HG03095 (cell line): ENCODE measurements around the gene RIPOR3.
"Not testable (repeated sequence)": the region's sequence is repeated elsewhere in the genome, so short reads cannot be mapped to it uniquely, and the experiment has no call there.

Source experiments
- ATAC-seq: cut with Tn5 transposase; IDR thresholded peaks from one replicate; pipeline ENCODE4 v1.9.1; 2021; ENCODE audit warnings: moderate library complexity; ENCODE audit not compliant: unreplicated experiment

The RIPOR3 gene

DNA sequence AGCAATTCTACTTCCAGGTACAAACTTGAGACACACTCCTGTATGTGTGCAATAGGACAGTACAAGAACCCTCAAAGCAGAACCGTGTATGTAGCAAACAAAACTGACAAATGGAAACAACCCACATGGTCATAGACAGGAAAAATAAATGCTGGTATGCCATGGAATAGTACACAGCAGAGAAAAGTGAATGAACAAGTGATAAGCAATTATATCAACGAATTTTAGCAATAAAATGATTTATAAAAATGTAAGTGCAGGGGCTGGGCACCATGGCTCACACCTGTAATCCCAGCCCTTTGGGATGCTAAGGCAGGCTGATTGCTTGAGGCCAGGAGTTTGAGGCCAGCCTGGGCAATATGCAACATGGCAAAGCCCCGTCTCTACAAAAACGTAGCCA, 9.3 kb downstream of the RIPOR3 start:
- no peak for ATAC-seq

DNA sequence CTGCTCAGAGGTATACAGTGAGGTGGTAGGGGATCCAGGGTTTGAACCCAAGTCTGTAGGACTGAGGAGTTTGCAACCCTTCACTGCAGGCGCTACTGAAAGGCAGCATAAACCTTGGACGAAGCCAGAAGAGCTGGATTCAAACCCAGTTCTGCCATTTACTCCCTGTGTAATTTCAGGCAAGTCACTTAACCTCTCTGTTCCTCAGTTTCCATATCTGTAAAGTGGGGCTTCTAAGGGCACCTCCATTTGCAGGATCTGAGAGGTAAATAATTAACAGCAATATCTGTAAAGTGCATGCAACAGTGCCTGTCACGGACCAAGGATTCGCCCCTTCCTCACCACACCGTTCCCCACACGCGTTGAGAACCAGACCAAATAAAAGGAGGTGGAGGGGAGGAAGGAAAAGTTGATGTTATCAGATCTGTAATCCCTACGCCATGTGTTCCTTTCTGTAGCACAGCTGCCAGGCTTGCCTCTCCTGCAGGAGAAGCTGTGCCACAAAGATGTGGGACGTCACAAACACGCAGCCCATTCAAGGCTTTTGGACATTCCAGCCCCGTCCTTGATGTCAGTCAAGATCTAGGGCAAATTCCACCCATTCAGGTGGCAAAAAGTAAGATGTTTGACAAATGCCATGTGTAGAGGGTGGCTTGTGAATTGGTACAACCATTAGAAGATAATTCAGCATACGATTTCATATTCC, 9.8 kb downstream of the RIPOR3 start:
- no peak for ATAC-seq

DNA sequence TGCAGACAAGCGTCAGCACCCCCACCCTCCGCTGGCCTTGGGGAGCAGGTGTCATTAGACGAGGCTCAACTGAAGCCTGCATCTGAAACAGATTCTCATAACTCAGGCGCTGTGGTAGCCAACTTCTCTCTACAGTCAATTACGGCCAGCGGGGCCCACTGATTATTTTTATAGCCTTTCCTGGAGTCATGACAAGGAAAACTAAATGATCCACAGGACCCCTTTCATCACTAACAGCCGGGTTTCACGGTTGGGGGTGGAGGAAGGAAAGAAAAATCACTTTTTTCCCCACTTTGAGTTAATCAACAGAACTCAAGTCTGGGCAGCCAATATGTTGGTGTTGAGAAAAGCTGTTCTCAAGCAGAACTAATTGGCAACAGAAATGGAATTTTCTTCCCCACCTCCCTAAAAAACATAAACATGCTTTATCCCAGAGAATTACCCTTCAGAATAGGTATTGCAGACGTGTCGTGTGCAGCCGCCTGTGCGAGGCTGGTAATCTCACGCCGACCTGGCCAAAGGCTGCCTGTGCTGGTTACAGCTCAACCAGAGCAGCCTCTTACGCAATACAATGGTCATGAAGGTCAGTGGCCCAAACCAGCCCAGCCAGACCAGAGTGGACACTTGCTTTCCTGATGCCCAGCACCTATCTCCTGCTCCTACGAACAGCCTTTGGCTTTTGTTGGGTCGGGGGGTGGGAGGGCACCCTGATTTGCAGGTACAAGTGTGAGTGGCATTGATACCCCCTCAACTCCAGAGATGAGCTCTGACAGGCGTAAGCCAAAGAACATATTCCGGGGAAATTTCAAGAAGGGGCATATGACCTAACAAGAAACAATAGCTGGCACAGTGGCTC, 11.0 kb downstream of the RIPOR3 start:
- ATAC-seq = no peak

DNA sequence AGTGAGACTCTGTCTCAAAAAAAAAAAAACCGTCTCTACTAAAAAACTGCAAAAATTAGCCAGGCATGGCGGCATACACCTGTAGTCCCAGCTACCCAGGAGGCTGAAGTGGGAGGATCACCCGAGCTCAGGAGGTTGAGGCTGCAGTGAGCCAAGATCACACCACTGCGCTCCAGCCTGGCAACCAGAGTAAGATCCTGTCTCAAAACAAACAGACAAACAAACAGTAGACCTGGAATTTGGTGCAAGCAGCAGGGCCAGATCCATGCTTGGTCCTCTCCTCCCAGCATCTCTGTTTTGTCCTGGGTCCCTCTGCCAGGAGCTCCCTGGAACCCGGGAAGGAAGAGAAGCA, 11.6 kb downstream of the RIPOR3 start:
- ATAC-seq = no peak

DNA sequence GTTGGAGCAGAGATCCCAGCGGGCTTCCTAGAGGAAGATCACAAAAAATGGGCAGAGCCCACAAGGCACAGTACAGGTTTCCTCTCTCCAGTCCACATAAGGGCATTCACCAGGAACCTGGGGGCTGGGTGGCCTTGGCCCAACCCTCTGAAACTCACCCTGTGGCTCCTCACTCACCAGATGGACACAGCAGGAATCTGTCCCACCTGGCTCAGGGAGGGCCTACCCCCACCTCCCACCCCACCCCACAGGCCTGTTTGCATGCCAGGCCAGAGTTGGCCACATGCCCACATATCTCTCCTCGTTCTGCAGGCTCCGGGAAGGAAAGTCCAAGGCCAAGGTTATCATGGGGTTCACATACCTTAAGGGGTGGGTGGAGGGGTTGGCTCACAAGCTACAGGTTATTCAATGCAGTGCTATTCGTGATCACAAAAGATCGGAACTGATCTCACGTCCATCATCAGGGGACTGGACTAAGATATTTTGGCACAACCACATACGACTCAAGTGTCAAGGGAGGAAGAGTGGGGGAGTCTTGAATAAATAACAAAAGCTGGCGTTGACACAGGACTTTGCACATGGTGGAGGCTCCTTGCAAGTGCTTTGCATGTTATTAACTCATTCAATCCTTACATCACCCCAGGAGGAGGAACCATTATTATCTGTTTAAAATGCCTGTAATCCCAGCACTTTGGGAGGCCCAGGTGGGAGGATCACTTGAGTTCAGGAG, 13.0 kb downstream of the RIPOR3 start:
- no peak for ATAC-seq

DNA sequence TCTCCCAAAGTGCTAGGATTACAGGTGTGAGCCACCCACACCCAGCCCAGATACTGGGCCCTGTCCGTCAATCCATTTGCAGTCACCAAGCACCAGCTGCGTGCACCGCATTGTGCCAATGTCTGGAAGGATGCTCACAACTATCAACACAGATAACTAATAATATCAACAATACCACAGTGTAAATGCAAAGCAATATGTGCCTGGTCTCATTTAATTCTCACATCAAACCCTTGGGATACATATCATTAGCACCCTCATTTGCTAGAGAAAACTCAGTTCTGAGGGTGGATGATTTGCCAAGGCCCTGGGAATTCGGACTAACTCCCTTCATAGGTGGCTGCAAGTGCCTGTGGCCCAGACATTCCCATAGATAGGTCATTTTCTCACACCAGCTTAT, 14.5 kb downstream of the RIPOR3 start:
- no peak for ATAC-seq

DNA sequence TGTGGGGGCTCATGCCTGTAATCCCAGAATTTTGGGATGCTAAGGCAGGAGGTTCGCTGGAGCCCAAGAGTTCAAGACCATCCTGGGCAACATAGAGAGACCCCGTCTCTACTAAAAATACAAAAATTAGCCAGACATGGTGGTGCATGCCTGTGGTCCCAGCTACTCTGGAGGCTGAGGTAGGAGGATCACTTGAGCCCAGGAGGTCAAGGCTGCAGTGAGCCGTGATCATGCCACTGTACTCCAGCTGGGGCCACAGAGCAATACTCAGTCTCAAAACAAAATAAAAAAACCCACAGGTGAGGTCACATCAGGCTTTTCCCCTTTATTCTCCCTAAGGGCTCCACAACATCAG, 15.0 kb downstream of the RIPOR3 start:
- ATAC-seq = not testable (repeated sequence)

DNA sequence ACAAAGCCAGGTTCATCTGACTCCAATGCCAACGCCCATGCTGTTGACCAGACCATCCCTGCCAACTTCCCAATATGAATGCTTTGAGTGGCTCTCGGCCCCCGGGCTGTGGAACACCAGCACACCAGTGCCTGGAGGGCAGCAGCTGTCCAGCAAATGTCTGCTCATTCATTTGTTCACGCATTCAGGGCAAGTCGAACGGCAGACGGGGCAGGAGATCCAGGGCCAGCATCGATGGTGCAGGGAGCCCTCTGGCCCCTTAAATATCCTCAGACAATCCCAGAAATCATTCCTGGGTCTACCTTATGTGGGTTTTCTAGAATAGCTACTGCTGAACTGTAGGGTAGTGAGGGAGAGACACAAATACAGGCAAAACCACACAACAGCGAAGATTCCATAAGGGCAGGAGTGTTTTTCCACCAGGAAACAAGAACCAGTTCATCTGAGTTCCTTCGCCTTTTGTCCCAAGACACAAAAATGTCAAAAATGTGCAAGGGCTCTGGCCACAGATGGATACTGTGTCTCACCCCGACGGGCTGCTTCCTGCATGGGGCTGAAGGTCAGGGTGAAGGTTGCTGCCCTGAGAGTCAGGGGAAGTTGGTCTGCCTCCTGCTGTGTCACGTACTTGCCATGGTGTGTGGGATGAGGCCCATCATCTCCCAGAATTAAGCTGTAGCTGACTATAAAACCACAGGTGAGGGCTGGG, 15.5 kb downstream of the RIPOR3 start:
- ATAC-seq = no peak

DNA sequence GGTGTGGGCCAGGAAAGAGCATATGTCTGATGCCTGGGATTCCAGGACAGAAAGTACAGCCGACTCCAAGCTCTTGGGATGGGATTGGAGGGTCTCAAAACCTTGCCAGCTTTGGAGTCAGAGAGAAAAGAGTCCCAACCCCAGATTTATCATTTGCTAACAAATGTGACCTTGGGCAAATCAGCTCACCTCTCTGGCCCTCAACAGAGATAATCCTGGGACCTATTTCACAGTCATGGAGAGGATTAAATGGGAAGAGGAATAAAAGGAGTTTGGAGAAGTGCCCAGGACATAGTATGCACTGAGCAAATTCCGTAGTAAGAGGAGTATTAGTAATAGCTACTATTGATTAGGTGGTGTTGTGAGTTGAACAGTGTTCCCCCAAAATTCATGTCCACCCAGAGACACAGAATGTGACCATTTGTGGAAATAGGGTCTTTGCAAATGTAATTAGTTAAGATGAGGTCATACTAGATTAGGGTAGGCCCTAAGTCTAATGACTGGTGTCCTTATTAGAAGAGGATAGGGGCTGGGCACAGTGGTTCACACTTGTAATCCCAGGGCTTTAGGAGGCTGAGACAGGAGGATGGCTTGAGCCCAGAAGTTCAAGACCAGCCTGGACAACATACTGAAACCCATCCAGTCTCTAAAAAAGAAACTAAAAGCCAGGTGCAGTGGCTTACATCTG, 17.1 kb downstream of the RIPOR3 start:
- no peak for ATAC-seq

DNA sequence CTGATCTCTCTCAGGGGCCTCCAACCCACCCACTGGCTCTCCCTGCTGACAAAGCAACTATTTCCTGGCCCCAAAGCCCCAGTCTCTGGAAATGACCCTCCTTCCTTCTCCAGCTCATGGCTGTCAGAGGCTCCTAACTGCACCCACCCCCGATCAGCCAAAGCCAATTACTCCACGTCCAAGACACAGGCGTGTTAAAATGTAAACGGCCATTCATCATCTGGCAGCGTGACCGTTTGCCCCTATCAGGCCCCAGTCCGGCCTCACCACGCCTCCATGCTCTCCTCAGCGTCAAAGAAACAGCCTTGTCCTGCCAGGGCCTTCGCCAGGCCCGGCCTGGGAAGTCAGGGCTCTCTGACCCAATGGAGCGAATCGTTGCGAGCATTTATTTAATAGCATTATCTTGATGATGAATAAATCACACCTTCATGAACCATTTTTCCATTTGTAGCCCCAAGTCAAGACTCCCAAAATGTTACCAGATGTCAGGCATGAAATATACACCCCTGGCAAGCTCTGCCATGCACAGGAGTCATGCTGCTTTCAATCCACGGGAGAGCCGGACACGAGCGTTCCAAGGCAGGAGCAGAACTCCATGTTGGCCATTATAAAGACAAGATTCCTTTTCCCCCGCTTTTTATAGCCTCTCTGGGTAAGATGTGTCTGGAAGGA, 17.7 kb downstream of the RIPOR3 start:
- no peak for ATAC-seq

DNA sequence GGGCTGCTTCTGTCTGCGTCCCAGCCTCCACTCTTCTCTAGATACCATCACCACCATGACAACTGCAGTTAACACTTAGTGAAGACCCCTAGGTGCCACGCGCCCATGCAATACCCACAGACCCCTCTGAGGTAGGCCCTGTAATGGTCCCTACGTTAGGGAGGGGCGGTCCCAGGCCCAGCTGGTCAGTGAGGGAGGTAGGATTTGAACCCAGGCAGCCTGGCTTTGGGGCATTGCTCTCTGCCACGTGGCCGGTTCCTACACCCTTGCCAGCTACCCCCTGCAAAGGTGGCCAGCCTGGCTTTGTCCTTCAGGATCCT, 18.2 kb downstream of the RIPOR3 start:
- ATAC-seq = no peak

DNA sequence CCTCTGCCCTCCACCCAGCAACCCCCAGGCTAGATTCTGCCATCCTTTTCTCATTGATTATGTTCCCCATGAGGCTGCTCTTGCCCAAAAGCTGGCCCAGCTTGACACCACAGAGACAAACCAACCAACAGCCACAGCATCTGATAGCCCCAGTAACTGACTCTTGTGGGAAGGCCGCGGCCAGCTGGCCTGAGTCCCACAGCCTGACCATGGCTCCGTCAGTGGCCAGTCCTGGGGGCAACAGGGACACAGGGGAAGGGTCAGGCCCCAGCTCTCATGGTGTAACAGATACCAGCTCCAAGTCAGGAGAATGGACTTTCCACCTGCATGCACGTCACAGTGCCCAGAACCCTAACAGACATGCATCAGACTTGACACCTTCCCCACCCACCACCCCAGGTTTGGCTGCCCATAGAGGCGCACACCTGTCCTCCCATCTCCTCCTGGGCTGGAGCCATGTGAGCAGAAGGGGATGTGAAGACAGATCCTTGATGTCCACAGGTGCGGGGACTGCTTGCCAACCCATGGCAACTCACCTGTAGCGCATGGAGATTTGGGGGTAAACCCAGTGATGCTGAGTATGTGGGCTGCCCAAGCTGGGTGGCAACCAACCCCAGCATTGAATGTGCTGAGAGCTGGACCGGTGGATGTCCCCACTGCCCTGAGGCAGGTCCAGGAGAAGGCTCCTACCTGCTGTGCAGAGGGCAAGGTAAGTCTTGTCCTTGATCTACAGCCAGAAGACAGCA, 18.8 kb downstream of the RIPOR3 start:
- no peak for ATAC-seq

DNA sequence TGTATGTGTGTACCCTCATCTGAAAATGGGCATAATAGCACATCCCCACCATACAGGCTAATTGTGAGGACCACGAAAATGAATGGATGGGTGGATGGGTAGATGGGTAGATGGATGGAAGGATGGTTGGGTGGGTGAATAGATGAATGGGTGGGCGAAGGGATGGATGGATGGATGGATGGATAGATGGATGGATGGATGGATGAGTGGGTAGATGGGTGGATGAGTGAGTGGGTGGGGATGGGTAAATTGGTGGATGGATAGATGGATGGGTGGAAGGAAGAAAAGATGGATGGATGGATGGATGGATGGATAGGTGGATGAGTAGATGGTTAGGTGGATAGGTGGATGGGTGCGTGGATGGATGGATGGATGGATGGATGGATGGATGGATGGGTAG, 19.7 kb downstream of the RIPOR3 start:
- ATAC-seq = no peak

DNA sequence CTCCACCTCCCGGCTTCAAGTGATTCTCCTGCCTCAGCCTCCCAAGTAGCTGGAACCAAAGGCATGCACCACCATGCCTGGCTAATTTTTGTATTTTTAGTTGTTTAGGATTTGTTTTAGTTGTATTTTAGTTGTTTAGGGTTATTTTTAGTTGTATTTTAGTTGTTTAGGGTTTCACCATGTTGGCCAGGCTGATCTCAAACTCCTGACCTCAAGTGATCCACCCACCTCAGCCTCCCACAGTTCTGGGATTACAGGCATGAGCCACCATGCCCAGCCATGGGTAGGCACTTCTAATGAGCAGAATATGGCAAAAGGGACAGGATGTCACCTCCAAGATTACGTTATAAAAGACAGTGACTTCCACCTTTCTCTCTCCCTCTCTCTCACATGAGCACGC, 20.3 kb downstream of the RIPOR3 start:
- not testable (repeated sequence) for ATAC-seq

DNA sequence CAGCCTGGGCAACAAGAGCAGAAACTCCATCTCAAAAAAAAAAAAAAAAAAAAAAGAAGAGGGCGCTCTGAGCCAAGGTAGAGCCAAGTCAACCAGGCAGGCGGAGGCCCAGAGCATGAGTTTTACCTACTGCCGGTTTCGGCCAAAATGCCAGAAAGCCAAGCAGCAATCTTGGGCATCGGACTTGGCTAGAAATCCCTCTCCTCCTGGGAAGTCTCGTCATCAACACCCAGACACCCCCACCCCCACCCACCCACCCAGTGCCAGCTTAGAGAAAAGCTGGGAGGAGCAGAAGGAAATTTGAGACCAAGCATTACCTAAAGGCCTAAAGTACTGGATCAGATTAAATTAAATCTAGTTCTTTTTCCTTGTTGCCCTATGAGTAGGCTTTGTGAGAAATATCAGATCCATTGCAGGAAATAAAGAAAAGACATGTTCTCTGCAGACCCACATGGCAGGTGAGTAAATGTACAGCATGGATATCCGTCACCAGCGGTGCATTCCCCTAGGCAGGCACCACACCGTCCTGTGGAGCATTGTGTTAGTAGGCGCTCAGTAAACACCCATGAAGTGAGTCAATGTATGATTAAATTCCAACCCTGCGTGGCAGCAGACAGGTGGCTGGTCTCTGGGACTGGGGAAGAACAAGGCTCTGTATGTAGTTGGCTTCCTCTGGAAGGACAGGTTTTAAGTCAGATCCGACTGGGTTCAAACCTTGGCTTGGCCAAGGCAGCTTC, 21.0 kb downstream of the RIPOR3 start:
- no peak for ATAC-seq

DNA sequence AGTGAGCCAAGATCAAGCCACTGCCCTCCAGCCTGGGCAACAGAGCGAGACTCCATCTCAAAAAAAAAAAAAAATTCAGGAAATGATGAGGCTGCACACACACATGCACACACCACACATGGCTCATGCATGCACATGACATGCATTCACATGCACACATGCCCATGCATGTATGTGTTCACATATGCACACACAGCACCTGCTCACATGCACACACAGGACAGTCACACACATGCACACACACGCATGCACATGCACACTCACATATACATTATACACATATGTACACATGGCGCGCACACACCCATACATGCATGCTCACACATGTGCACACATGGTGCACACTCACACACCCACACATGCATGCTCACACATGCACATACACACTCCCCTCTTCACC, 22.5 kb downstream of the RIPOR3 start:
- no peak for ATAC-seq

DNA sequence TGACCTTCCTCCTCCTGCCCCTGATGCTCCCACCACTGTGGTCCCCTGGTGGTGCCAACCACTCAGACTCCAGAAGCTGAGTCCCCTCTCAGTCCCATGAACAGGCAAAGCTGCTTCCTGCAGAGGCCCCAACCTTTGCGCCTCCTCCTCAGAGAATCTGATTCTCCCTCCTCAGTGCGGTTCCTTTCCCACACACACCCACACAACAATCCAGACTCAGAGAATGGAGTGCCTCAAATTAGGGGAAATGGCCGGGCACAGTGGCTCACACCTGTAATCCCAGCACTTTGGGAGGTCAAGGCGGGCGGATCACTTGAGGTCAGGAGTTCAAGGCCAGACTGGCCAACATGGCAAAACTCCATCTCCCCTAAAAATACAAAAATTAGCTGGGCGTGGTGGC, 23.0 kb downstream of the RIPOR3 start:
- no peak for ATAC-seq

DNA sequence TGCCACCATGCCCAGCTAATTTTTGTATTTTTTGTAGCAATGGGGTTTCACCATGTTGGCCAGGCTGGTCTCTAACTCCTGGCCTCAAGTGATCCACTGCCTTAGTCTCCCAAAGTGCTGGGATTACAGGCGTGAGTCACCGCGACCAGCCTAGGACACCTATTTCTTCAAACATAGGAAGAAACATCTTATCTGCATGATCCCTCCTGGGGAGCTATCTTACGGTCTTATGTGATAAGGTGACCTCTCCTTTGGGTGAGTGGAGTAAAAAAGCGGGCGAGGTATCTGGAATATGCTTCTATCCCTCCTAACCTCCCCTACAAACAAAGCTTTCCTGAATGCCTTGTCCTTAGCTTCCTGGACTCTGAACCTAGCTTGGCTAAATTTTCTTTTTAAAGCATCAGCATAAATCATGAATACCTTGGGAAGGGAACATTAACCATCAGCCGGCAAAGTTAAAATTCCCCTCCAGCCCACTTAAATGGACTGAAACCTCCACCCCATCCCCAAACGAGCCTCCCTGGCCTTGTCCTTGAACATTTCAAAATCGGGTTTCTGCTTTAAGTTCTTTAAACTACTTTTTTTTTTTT, 24.5 kb downstream of the RIPOR3 start:
- no peak for ATAC-seq

DNA sequence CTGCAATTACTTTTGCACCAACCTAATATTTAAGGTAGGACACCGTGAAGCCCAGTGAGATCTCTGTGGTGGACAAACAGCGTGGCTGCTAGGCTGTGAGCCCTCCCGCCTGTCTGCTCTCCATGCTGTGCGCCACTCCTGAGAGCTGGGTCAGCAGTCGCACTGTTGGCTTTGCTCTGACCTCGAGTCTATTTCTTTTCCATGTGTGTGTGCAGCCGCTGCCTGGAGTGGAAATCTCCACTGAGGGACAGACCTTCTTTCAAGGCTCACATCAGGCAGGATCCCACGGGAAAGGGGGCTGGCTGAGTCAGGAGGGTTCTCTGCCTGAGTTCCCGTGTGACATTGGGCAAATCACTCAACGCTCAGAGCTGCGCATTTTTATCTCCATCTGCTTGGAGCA, 27.1 kb downstream of the RIPOR3 start:
- ATAC-seq = no peak
